ENCODE results near the gene BRINP2. TPM values are rescaled to one million over a fixed set of nuclear protein-coding genes. Genes with fewer than 3 reads are reported as not detected.

BRINP2 gene
- total and polyA plus RNA-seq, 2 of the 8 experiments (the other 6 are each of a cell fraction or from before 2014, with no cell fraction given), result 0.39 to 0.42 TPM

DNA sequence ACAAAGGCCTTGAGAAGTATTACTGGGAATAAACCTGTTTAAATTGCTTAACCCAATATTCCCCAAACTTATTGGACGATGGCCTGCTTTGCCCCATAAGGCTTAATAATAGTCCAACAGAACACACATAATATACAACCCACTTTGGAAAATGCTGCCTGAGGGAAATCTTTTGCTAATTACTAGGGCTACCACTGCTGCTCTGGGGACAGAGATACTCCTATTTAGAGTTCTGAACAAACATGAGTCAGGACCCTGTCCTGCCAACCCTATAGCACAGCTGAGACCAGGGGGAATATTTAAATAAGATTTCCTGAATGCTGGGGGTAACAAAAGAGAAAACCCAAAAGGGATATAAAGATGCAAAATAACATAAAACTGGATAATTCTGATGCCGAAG, 139.1 kb downstream of the BRINP2 start:
- no peak overlapping the region for H4K8ac ChIP-seq (ENCODE audit: extremely low read depth, insufficient read depth, low read length)
- H3K27ac ChIP-seq (ENCODE audit: low read depth, low read length), result no peak overlapping the region
- WGBS, 2 experiments (ENCODE audit: extremely low coverage in 1 of 2, insufficient coverage in 1 of 2, insufficient read length in 1 of 2, insufficient replicate concordance in 2 of 2, low coverage in 1 of 2, low lambda C conversion rate in 2 of 2, missing lambda C conversion rate in 1 of 2), result 56% methylated on average over 2 of the region's 2 CpGs; no CpG with 5 or more reads in 1 of the 2 experiments
- H3K56ac ChIP-seq (replicated peaks; ENCODE audit: insufficient read length, low read depth, low read length), result no peak overlapping the region
- CTCF ChIA-PET (ENCODE audit: partially characterized antibody), result interaction anchor here (1.4 kb wide), 1 partner anchor 34 kb away, joined by 3 read pairs; no protein-coding TSS in a partner anchor
- H2BK12ac ChIP-seq (ENCODE audit: low read depth, low read length), result no peak overlapping the region
- H2AK5ac ChIP-seq (ENCODE audit: low read depth, low read length), result no peak overlapping the region
- no peak overlapping the region for H2BK120ac ChIP-seq (replicated peaks; ENCODE audit: low read depth, low read length)
- no peak overlapping the region for H3K4me2 ChIP-seq (ENCODE audit: insufficient read depth in 1 of 2, low read depth in 2 of 2, low read length in 2 of 2)
- TF ChIP-seq SIRT6 (IDR thresholded peaks at IDR 0.05; ENCODE audit: low read length) (no peak), RXRA (IDR thresholded peaks at IDR 0.05; ENCODE audit: insufficient read depth, low read depth, low read length) (no peak), SAP30 (IDR thresholded peaks at IDR 0.05; ENCODE audit: insufficient read depth, insufficient replicate concordance, low read length) (no peak), YY1 (IDR thresholded peaks at IDR 0.05; ENCODE audit: low read depth, low read length) (no peak), BACH1 (IDR thresholded peaks at IDR 0.05; ENCODE audit: low read length) (no peak), POU5F1 (IDR thresholded peaks at IDR 0.05; ENCODE audit: low read depth, low read length) (no peak), CBX8 (IDR thresholded peaks at IDR 0.05; ENCODE audit: borderline replicate concordance, low read depth, low read length) (no peak)
- no peaks in the 10 kb centered on the region for H3K79me1 ChIP-seq (ENCODE audit: low read depth, low read length)
- no peak overlapping the region for H2AFZ ChIP-seq (ENCODE audit: low read length)
- H2BK20ac ChIP-seq (ENCODE audit: low read length), result no peak overlapping the region
- no peak overlapping the region for H3K9ac ChIP-seq (replicated peaks in 1 of 4; ENCODE audit: extremely low read depth in 1 of 4, low read depth in 3 of 4, low read length in 3 of 4)
- FAIRE-seq, result no peak
- no peaks in the 10 kb centered on the region for H3K23me2 ChIP-seq (ENCODE audit: low read depth, low read length)
- no peaks in the 10 kb centered on the region for H4K20me1 ChIP-seq (replicated peaks in 1 of 2; ENCODE audit: control insufficient read depth in 1 of 2, insufficient read depth in 2 of 2, low read length in 2 of 2)
- no peak for DNase-seq (ENCODE audit: low read depth in 1 of 2, low spot score in 2 of 2)
- no peak overlapping the region for H2BK15ac ChIP-seq (ENCODE audit: low read length)
- H3K79me2 ChIP-seq (ENCODE audit: control insufficient read depth in 1 of 2, insufficient read depth in 2 of 2, low read length in 2 of 2), result no peaks in the 10 kb centered on the region
- POLR2A ChIA-PET (ENCODE audit: partially characterized antibody), result no interaction called here
- H3K4me1 ChIP-seq (replicated peaks in 1 of 4; ENCODE audit: control insufficient read depth in 3 of 4, insufficient read depth in 4 of 4, low read length in 3 of 4), result no peaks in the 10 kb centered on the region
- no peak overlapping the region for H3K23ac ChIP-seq (ENCODE audit: insufficient read length)
- H4K5ac ChIP-seq (ENCODE audit: insufficient read length, low read depth, low read length), result no peak overlapping the region
- no peak overlapping the region for H2BK5ac ChIP-seq (ENCODE audit: low read depth, low read length)
- no peak overlapping the region for H3K14ac ChIP-seq (ENCODE audit: insufficient read length)
- H3K27me3 ChIP-seq (replicated peaks in 1 of 4; ENCODE audit: control insufficient read depth in 3 of 4, extremely low read depth in 1 of 4, insufficient read depth in 3 of 4, low read length in 3 of 4), result no peaks in the 10 kb centered on the region
- no peak overlapping the region for H3K18ac ChIP-seq (ENCODE audit: extremely low read depth, low read length)
- no peak overlapping the region for H3K4ac ChIP-seq (replicated peaks; ENCODE audit: insufficient read length, low read depth, low read length)
- H3K9me3 ChIP-seq (ENCODE audit: insufficient read depth in 2 of 2, low read depth in 1 of 2, low read length in 1 of 2), result no peaks in the 10 kb centered on the region
- H3K36me3 ChIP-seq (ENCODE audit: control insufficient read depth in 2 of 4, insufficient read depth in 4 of 4, low read length in 3 of 4), result no peaks in the 10 kb centered on the region
- H3K4me3 ChIP-seq (ENCODE audit: extremely low read depth in 1 of 4, insufficient read depth in 2 of 4, low read depth in 3 of 4, low read length in 4 of 4), result no peak overlapping the region
- no peak overlapping the region for H4K91ac ChIP-seq (replicated peaks; ENCODE audit: insufficient read length, low read length)

Data from H1 (cell line).